ENCODE data around the gene BDKRB2.

BDKRB2 gene

GRCh38 chr14:96176811-96177211 is 27.8 kb upstream of the BDKRB2 start:
- no peak for DNase-seq (ENCODE audit: low spot score)

GRCh38 chr14:96177766-96178375 is 26.8 kb upstream of the BDKRB2 start:
- no peak for DNase-seq (ENCODE audit: low spot score)

GRCh38 chr14:96178461-96179321 is 25.9 kb upstream of the BDKRB2 start:
- DNase-seq (ENCODE audit: low spot score), result no peak

- DNase-seq (ENCODE audit: low spot score), result no peak
These were observed 24.4 kb upstream of the BDKRB2 start for GRCh38 chr14:96180043-96180874.

- no peak for DNase-seq (ENCODE audit: low spot score)
These were observed 23.2 kb upstream of the BDKRB2 start for GRCh38 chr14:96181186-96182056.

- DNase-seq (ENCODE audit: low spot score), result no peak
These were observed 22.1 kb upstream of the BDKRB2 start for GRCh38 chr14:96182546-96182945.

- no peak for DNase-seq (ENCODE audit: low spot score)
These were observed 19.9 kb upstream of the BDKRB2 start for GRCh38 chr14:96184737-96185136.

- DNase-seq (ENCODE audit: low spot score), result no peak
These were observed 17.2 kb upstream of the BDKRB2 start for GRCh38 chr14:96187216-96188031.

GRCh38 chr14:96189281-96189711 is 15.3 kb upstream of the BDKRB2 start:
- no peak for DNase-seq (ENCODE audit: low spot score)

GRCh38 chr14:96191353-96191752 is 13.3 kb upstream of the BDKRB2 start:
- no peak for DNase-seq (ENCODE audit: low spot score)

- no peak for DNase-seq (ENCODE audit: low spot score)
These were observed 12.7 kb upstream of the BDKRB2 start for GRCh38 chr14:96191841-96192462.

- no peak for DNase-seq (ENCODE audit: low spot score)
These were observed 11.4 kb upstream of the BDKRB2 start for GRCh38 chr14:96192975-96193805.

GRCh38 chr14:96194262-96194656 is 10.4 kb upstream of the BDKRB2 start:
- DNase-seq (ENCODE audit: low spot score), result no peak

- no peak for DNase-seq (ENCODE audit: low spot score)
These were observed 9.8 kb upstream of the BDKRB2 start for GRCh38 chr14:96194657-96195431.

GRCh38 chr14:96195441-96196081 is 9.1 kb upstream of the BDKRB2 start:
- no peak for DNase-seq (ENCODE audit: low spot score)

GRCh38 chr14:96197163-96197852 is 7.3 kb upstream of the BDKRB2 start:
- no peak for DNase-seq (ENCODE audit: low spot score)

- no peak for DNase-seq (ENCODE audit: low spot score)
These were observed 6.7 kb upstream of the BDKRB2 start for GRCh38 chr14:96197969-96198368.

Data from RKO (cell line).